ENCODE results near the gene DOK6.
"Not testable (repeated sequence)": the region's sequence is repeated elsewhere in the genome, so short reads cannot be mapped to it uniquely, and the experiment has no call there.

Gene DOK6

GRCh38 chr18:69626643-69627242 lies 226.1 kb downstream of the DOK6 start:
- no peak for DNase-seq (ENCODE audit: low spot score)

GRCh38 chr18:69628774-69629359 lies 228.2 kb downstream of the DOK6 start:
- DNase-seq (ENCODE audit: low spot score): no peak

GRCh38 chr18:69631281-69631680 lies 230.6 kb downstream of the DOK6 start:
- DNase-seq (ENCODE audit: low spot score): no peak

DNA sequence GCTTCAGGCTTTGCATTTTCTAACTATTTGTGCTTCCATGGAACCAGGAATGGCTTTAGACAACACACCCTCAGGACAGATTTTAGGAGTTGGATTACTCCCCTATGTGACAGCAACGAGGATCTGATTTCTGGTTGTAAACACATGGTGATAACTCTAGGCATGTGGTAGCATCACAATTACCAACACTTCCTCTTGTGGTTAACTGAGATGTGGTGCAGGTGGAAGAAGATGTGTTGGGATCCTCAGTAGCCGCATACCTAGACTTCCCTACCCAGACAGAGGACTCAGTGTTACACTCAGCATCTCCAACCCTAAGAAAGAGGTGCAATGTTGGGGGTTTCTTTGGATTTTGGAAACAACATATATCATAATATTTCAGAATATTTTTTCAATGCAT lies 234.8 kb downstream of the DOK6 start:
- no peak for DNase-seq (ENCODE audit: low spot score)

DNA sequence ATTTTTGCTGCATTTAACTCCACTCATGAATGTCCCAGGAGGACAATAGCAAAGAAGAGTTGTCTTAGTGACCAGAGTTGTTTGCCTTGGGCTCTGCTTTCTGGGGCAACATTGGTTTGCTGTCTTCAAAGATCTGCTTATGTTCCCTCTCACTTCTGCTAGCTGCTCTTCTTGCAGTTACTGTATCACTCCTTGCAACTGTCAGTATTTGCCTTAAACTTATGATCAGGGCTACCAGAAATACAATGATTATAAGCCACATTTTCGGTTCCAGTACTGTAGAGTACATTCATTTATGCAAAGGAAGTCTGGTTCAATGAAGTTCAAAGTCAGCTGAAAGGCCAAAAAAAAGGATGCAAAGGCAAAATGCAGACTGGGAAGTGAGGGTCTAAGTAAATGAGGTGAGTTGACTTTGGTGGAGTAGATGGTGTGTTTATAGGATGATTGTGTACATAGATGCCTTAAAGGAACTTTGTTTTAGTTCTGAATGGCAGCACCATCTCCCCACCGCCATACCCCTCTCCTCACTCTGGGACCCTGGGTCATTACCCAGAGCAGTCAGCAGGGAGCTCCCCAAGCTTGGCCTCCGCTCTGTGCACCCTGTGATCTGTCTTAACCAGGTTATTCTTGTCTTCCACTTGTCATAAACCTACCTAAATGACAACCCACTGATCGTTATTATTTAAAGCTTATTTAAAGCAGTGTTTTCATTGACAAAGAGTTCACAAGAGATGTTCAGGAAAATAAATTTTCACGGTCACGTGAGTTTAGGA lies 236.0 kb downstream of the DOK6 start:
- DNase-seq (ENCODE audit: low spot score): no peak

- DNase-seq (ENCODE audit: low spot score): no peak
Observed at GRCh38 chr18:69638056-69638455, 237.4 kb downstream of the DOK6 start.

- DNase-seq (ENCODE audit: low spot score): no peak
Observed at GRCh38 chr18:69647702-69648101, 247.0 kb downstream of the DOK6 start.

DNA sequence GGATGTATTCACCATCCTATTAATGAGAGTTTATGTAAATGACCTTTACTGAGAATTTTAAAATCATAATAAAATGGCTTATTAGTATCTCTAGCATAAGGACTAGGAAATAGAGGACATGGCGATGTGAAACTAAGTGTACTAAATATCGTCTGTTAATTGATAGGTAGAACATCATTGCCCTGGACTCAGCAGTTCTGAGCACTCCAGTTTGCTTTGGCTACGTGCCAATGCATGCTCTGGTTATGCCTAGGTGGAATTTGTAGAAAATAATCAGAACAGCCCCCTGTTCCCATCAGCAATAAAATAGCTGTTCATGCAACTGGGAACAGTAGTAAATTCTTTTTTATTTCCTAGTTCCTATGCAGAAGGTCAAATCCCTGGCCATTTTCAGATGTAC lies 247.8 kb downstream of the DOK6 start:
- DNase-seq (ENCODE audit: low spot score): no peak

- no peak for DNase-seq (ENCODE audit: low spot score)
Observed at GRCh38 chr18:69649684-69650083, 249.0 kb downstream of the DOK6 start.

GRCh38 chr18:69651243-69651642 lies 250.6 kb downstream of the DOK6 start:
- DNase-seq (ENCODE audit: low spot score): no peak

DNA sequence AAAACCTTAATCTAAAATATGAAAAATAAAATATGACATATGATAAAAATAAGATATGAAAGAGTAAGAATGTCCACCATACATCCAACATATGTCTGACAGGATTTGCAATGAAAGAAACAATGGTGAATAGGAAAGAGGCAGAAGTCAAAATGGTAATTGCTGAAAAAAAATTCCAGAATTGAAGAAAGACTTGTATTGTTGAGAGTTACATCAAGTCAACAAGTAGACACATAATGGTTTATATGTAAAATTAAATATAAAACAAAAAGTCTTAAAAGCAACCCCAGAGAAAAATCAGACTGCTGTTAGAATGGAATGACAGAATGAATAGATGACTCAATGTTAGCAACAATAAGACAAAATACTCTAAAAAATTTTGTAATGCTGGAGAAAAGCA lies 255.1 kb downstream of the DOK6 start:
- no peak for DNase-seq (ENCODE audit: low spot score)

DNA sequence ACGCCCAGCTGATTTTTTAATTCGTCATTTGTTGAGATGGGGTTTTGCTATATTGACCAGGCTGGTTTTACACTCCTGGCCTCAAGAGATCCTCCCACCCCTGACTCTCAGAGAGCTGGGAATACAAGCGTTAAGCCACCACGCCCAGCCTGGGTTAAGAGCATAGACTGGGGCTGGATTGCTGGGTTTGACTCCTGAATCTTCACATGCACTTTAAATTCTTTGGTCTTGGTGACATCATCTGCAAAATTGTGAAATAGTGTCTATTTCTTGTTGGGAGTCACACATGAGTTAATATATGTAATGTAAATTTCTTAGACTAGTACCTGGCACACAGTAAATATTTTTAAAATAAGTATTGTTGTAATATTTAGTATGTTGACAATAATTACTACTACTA lies 257.4 kb downstream of the DOK6 start:
- no peak for DNase-seq (ENCODE audit: low spot score)

DNA sequence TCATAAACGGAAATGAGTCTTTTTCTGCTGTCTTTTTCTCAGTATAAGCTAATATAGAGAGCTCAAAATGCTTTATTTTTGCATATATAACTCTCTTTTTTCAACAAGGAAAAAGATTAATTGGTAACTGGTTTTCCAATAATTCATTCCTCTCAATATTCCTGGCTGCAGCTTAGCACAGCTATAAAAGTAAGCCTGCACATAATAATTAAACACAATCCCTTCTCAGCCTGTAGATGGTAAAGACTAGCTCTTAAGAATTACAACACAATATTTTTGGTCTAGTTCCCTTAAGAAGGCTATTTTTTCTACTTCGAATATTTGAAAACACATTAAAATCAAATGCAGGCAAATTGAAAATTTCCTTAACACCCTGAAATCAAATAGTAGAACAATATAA lies 258.0 kb downstream of the DOK6 start:
- no peak for DNase-seq (ENCODE audit: low spot score)

DNA sequence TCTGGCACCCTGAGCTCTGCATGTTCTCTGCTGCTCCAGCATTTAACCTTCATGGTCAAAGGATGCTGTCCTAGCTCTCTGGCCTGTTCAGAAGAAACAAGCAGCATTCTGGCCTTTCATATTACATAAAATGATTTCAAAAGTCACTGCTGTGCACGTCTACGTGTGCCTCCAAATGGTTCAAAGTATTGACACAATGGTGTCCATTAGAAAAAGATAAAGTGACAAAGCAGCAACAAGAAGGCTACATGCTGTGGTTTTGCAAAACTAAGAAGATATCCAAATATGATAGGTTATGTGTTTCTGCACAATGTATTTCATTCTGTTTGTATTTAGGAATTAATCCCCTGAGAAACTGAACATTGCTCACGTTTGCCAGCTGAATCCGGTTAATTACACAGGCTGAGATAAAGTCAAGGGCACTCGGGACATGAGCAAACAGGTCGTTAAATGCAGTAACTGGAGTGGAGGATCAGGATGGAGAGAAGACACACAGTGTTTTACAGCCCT lies 258.5 kb downstream of the DOK6 start:
- no peak for DNase-seq (ENCODE audit: low spot score)

- not testable (repeated sequence) for DNase-seq (ENCODE audit: low spot score)
Observed at GRCh38 chr18:69662090-69662489, 261.4 kb downstream of the DOK6 start.

DNA sequence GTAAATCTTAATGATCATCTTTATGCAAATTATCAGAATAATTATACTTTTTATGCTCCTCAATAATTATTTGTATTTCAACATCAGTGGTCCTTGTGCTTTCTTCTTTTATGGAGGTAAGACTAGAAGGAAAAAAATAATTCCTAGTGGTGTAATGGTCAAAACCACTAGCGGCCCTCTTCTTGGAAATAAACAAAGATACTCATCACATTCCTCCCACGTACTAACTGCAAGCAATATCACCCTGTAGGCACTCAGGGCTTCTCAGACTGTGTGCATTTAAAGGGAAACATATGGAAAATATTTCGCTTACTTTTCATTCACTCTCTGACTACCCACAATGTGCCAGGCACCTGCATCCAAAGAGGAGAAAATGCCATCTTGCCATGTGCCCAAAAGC lies 263.7 kb downstream of the DOK6 start:
- no peak for DNase-seq (ENCODE audit: low spot score)

GRCh38 chr18:69674292-69674877 lies 273.7 kb downstream of the DOK6 start:
- no peak for DNase-seq (ENCODE audit: low spot score)

GRCh38 chr18:69674966-69675365 lies 274.3 kb downstream of the DOK6 start:
- DNase-seq (ENCODE audit: low spot score): no peak

DNA sequence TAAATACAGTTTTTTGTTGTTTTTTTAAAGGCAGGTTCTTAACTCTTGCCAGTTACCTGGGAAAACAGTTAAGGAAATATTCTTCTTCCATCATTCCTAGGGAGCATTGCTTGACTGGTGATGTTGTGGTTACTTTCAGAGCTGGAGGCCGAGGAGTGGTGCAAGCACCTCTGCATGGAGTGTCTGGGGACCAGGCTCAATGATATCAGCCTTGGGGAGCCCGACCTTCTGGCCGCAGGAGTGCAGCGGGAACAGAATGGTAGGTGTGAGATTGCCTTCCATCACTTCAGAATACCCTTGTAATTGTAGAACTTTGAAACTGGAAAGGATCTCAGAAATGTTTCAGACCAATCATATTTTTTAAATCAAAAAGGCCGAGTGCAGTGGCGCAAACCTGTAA lies 276.9 kb downstream of the DOK6 start:
- no peak for DNase-seq (ENCODE audit: low spot score)

DNA sequence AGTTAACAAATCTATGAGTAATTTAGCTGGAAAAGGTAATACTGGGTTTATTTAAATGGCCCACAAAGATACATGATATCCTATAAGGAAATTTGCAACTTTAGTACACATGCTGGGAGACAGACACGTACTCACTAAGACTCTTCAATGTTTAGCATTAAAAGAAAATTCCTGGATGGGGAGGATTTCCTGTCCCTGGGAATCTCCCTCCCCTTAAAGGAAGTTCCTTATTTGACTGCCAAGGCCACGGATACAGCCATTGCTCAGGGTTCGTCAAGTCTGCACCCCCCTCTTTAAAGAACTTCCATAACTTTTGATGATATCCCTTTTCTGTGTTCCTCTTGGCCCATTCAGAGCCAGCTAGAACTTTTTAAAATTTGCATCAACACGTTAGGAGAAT lies 279.4 kb downstream of the DOK6 start:
- no peak for DNase-seq (ENCODE audit: low spot score)

DNA sequence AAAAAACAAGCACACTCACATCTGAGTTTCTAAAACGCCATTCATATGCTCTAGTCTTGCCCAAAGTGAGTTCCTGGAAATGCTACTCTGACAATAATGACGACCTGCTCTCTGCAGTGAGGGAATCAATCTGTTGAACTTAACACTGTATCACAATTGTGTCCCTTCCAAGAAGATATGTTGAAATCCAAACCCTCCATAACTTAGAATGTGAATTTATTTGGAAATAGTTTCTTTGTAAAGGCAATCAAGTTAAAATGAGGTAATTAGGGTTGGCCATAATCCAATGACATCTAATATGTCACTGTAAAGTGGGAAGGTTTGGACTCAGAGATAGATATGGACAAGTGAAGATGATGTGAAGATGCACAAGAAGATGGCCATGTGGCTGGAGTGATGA lies 282.5 kb downstream of the DOK6 start:
- DNase-seq (ENCODE audit: low spot score): no peak

DNA sequence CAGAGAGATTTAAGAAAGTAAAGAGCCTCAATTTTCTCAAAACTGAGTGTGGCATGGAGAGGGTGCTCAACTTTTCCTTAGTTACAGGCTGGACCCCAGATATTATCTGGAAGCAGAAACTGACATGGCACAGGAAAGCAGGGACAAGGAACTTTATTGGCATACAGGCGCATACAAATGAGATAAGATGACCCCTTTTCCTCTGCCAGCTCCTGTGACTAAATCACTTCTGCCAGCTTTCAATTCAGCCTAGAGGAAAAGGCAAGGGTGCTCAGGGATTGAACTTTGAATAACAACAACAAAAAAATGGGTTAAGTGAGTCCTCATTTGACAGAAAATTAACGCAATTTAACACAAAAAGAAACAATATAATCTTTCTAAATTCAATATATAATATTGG lies 284.1 kb downstream of the DOK6 start:
- DNase-seq (ENCODE audit: low spot score): no peak

DNA sequence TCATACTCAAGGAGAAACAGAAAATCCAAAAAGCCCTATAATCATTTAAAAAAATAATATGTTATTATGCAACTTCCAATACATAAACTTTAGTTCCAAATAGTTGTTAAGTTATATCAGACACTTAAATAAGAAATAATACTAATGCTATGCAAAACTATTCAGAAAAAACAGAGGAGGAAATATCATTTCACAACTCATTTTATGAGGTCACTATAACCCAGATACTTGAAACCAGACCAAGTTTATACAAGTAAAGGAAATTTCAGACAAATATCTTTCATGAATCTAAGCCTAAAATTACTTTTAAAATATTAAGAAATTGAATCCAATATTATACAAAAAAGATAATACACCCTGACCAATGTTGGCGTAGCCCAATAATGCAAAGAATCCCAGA lies 286.2 kb downstream of the DOK6 start:
- DNase-seq (ENCODE audit: low spot score): no peak

All from germinal center (tissue), 1 donor.